K562 (cell line): ENCODE results near the gene DYNLT2. TPM values are rescaled to one million over a fixed set of nuclear protein-coding genes. Genes with fewer than 3 reads are reported as not detected.
A peak's percentile ranks its signal among the peaks of the same experiment; 100 is the strongest.

Experiments
- ARID2 ChIP-seq: fragments of 450-650 bp; IDR thresholded peaks from 2 replicates; pipeline ENCODE4 v1.6.1; 2017; ENCODE audit warnings: antibody characterized with exemption, mild to moderate bottlenecking
- BRD9 ChIP-seq: fragments of 450-650 bp; IDR thresholded peaks from 2 replicates; pipeline ENCODE4 v1.6.1; 2018; ENCODE audit warnings: low read depth; ENCODE audit not compliant: partially characterized antibody
- CEBPB ChIP-seq: fragments of 450-650 bp; IDR thresholded peaks from 2 replicates; pipeline ENCODE4 v1.6.1; 2016; ENCODE audit warnings: missing genetic modification characterization, missing compliant biosample characterization
- ERF ChIP-seq: fragments of 450-650 bp; formaldehyde crosslinking; IDR thresholded peaks from 2 replicates; pipeline ENCODE4 v1.4.0; 2020; ENCODE audit warnings: mild to moderate bottlenecking, mixed read lengths
- FOXJ2 ChIP-seq: fragments of 200-800 bp; sonication (Bioruptor generic); IDR thresholded peaks from 2 replicates; pipeline ENCODE4 v1.6.1; 2016; ENCODE audit warnings: missing genetic modification characterization, missing compliant biosample characterization
- L3MBTL2 ChIP-seq: fragments of 450-650 bp; IDR thresholded peaks from 2 replicates; pipeline ENCODE4 v1.6.1; 2016; ENCODE audit warnings: mild to moderate bottlenecking, moderate library complexity
- NFE2L1 ChIP-seq: fragments of 450-650 bp; IDR thresholded peaks from 2 replicates; pipeline ENCODE4 v1.6.1; 2016; ENCODE audit warnings: missing genetic modification characterization, low read depth, mild to moderate bottlenecking, missing compliant biosample characterization, moderate library complexity, borderline replicate concordance
- PCBP2 ChIP-seq: fragments of 200-400 bp; formaldehyde crosslinking; IDR thresholded peaks from 2 replicates; pipeline ENCODE4 v1.6.1; 2018; ENCODE audit warnings: low read length, low read depth, mild to moderate bottlenecking, moderate library complexity; ENCODE audit not compliant: poor library complexity, severe bottlenecking
- SREBF2 ChIP-seq: sonication (generic); formaldehyde crosslinking; IDR thresholded peaks from 2 replicates; pipeline ENCODE4 v1.4.0; 2020; ENCODE audit warnings: mild to moderate bottlenecking, missing genetic modification reagents
- TAF1 ChIP-seq: IDR thresholded peaks from 2 replicates; pipeline ENCODE4 v1.6.1; 2011; ENCODE audit warnings: mild to moderate bottlenecking, low read length, moderate library complexity; ENCODE audit not compliant: insufficient read depth, control insufficient read depth, severe bottlenecking; ENCODE audit errors: extremely low read depth
- TGIF2 ChIP-seq: sonication (generic); formaldehyde crosslinking; IDR thresholded peaks from 2 replicates; pipeline ENCODE4 v1.8.1; 2022; ENCODE audit warnings: mild to moderate bottlenecking, missing genetic modification reagents, moderate library complexity
- ZFPM2 ChIP-seq: fragments of 250-450 bp; sonication (Bioruptor Pico); IDR thresholded peaks from 2 replicates; pipeline ENCODE4 v1.5.1; 2022; ENCODE audit warnings: mild to moderate bottlenecking
- ZNF583 ChIP-seq: fragments of 250-450 bp; sonication (Bioruptor Pico); IDR thresholded peaks from 2 replicates; pipeline ENCODE4 v1.4.0; 2020
- ZNF780A ChIP-seq: fragments of 250-450 bp; sonication (Bioruptor Pico); IDR thresholded peaks from 2 replicates; pipeline ENCODE4 v1.5.0; 2021; ENCODE audit warnings: mild to moderate bottlenecking
- polyA plus RNA-seq, 8 experiments: library from polyadenylated mRNA; depleted of rRNA in 4 of 8; stranded (reverse) in 5 of 8; unstranded in 3 of 8; fragments of >200 nt; fragmentation: Nextera tagmentation in 2 of 8; fragmentation: Illumina TruSeq in 1 of 8; extraction: Ambion mirVana in 2 of 8; extraction: Trizol in 1 of 8; gene quantifications; 2 replicates each; pipeline versions ENCODE4 v1.2.1 to v1.2.3, GENCODE V29; 2011 to 2014; ENCODE audit warnings: inconsistent platforms in 1 of 8, missing spikeins in 1 of 8
- total RNA-seq, 7 experiments: library from RNA; depleted of rRNA in 6 of 7; stranded (reverse); fragments of >200 nt in 6 of 7; fragmentation: Illumina TruSeq in 2 of 7; extraction: Trizol in 2 of 7; gene quantifications; 2 replicates each; pipeline versions ENCODE4 v1.2.1 to v1.2.3, GENCODE V29; 2011 to 2021; ENCODE audit warnings: low replicate concordance in 1 of 7
- TF ChIP-seq, protein P1 (sequence below), 2 experiments: fragments of 450-650 bp; IDR thresholded peaks; 2 replicates each; pipeline ENCODE4 v1.6.1; 2018; ENCODE audit warnings: mild to moderate bottlenecking in 2 of 2, low read depth in 1 of 2; ENCODE audit not compliant: partially characterized antibody in 2 of 2
- TF ChIP-seq, protein P2 (sequence below): fragments of 250-450 bp; sonication (Bioruptor Pico); IDR thresholded peaks from 2 replicates; pipeline ENCODE4 v1.4.0; 2020; ENCODE audit warnings: mild to moderate bottlenecking, moderate library complexity, borderline replicate concordance
- TF ChIP-seq, protein P3 (sequence below): fragments of 150-350 bp; conservative IDR thresholded peaks from 2 replicates; pipeline ENCODE4 v1.6.1; 2014; ENCODE audit warnings: low read length

DYNLT2 gene
- total and polyA plus RNA-seq, 9 of the 15 experiments (the other 6 are each of a cell fraction or from before 2014, with no cell fraction given): 2.0 to 12.8 (median 6.3) TPM

GRCh38 chr6:169751242-169752073, at the start of gene DYNLT2, which contains the start of gene ERMARD (continued):
- TF ChIP-seq, protein P1, sequence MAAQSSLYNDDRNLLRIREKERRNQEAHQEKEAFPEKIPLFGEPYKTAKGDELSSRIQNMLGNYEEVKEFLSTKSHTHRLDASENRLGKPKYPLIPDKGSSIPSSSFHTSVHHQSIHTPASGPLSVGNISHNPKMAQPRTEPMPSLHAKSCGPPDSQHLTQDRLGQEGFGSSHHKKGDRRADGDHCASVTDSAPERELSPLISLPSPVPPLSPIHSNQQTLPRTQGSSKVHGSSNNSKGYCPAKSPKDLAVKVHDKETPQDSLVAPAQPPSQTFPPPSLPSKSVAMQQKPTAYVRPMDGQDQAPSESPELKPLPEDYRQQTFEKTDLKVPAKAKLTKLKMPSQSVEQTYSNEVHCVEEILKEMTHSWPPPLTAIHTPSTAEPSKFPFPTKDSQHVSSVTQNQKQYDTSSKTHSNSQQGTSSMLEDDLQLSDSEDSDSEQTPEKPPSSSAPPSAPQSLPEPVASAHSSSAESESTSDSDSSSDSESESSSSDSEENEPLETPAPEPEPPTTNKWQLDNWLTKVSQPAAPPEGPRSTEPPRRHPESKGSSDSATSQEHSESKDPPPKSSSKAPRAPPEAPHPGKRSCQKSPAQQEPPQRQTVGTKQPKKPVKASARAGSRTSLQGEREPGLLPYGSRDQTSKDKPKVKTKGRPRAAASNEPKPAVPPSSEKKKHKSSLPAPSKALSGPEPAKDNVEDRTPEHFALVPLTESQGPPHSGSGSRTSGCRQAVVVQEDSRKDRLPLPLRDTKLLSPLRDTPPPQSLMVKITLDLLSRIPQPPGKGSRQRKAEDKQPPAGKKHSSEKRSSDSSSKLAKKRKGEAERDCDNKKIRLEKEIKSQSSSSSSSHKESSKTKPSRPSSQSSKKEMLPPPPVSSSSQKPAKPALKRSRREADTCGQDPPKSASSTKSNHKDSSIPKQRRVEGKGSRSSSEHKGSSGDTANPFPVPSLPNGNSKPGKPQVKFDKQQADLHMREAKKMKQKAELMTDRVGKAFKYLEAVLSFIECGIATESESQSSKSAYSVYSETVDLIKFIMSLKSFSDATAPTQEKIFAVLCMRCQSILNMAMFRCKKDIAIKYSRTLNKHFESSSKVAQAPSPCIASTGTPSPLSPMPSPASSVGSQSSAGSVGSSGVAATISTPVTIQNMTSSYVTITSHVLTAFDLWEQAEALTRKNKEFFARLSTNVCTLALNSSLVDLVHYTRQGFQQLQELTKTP (IDR thresholded peaks at IDR 0.05; ENCODE audit: low read depth in 1 of 2, partially characterized antibody in 2 of 2): peak in 1 of 2 experiments; percentile 81
- TF ChIP-seq CEBPB (tag): no peak
- TF ChIP-seq, protein P2, sequence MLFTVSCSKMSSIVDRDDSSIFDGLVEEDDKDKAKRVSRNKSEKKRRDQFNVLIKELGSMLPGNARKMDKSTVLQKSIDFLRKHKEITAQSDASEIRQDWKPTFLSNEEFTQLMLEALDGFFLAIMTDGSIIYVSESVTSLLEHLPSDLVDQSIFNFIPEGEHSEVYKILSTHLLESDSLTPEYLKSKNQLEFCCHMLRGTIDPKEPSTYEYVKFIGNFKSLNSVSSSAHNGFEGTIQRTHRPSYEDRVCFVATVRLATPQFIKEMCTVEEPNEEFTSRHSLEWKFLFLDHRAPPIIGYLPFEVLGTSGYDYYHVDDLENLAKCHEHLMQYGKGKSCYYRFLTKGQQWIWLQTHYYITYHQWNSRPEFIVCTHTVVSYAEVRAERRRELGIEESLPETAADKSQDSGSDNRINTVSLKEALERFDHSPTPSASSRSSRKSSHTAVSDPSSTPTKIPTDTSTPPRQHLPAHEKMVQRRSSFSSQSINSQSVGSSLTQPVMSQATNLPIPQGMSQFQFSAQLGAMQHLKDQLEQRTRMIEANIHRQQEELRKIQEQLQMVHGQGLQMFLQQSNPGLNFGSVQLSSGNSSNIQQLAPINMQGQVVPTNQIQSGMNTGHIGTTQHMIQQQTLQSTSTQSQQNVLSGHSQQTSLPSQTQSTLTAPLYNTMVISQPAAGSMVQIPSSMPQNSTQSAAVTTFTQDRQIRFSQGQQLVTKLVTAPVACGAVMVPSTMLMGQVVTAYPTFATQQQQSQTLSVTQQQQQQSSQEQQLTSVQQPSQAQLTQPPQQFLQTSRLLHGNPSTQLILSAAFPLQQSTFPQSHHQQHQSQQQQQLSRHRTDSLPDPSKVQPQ (CRISPR knock-in tag): no peak
- TF ChIP-seq ERF (CRISPR knock-in tag): no peak
- peak; percentile 97 for TF ChIP-seq TAF1
- no peak for TF ChIP-seq ZNF780A
- TF ChIP-seq SREBF2 (CRISPR knock-in tag): no peak
- TF ChIP-seq L3MBTL2: peak; percentile 97
- no peak for TF ChIP-seq ZFPM2 (CRISPR knock-in tag)
- TF ChIP-seq FOXJ2: 0 out of 2 replicates have a peak, but pooled peaks have one; percentile 35
- TF ChIP-seq, protein P3, sequence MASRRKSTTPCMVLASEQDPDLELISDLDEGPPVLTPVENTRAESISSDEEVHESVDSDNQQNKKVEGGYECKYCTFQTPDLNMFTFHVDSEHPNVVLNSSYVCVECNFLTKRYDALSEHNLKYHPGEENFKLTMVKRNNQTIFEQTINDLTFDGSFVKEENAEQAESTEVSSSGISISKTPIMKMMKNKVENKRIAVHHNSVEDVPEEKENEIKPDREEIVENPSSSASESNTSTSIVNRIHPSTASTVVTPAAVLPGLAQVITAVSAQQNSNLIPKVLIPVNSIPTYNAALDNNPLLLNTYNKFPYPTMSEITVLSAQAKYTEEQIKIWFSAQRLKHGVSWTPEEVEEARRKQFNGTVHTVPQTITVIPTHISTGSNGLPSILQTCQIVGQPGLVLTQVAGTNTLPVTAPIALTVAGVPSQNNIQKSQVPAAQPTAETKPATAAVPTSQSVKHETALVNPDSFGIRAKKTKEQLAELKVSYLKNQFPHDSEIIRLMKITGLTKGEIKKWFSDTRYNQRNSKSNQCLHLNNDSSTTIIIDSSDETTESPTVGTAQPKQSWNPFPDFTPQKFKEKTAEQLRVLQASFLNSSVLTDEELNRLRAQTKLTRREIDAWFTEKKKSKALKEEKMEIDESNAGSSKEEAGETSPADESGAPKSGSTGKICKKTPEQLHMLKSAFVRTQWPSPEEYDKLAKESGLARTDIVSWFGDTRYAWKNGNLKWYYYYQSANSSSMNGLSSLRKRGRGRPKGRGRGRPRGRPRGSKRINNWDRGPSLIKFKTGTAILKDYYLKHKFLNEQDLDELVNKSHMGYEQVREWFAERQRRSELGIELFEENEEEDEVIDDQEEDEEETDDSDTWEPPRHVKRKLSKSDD: peak; percentile 72
- TF ChIP-seq PCBP2: no peak
- TF ChIP-seq ARID2: no peak
- TF ChIP-seq ZNF583 (CRISPR knock-in tag): no peak
- TF ChIP-seq TGIF2: 0 out of 2 replicates have a peak, but pooled peaks have one; percentile 75
- TF ChIP-seq BRD9: peak; percentile 66
- no peak for TF ChIP-seq NFE2L1 (tag)
